Measurements from ENCODE around the gene WBP2. TPM values are rescaled to one million over a fixed set of nuclear protein-coding genes. Genes with fewer than 3 reads are reported as not detected.
A peak's percentile ranks its signal among the peaks of the same experiment; 100 is the strongest.

The WBP2 gene
- total and polyA plus RNA-seq, 2 of the 13 experiments (the other 11 are each of a cell fraction or from before 2014, with no cell fraction given): 29.2 to 29.5 TPM

DNA sequence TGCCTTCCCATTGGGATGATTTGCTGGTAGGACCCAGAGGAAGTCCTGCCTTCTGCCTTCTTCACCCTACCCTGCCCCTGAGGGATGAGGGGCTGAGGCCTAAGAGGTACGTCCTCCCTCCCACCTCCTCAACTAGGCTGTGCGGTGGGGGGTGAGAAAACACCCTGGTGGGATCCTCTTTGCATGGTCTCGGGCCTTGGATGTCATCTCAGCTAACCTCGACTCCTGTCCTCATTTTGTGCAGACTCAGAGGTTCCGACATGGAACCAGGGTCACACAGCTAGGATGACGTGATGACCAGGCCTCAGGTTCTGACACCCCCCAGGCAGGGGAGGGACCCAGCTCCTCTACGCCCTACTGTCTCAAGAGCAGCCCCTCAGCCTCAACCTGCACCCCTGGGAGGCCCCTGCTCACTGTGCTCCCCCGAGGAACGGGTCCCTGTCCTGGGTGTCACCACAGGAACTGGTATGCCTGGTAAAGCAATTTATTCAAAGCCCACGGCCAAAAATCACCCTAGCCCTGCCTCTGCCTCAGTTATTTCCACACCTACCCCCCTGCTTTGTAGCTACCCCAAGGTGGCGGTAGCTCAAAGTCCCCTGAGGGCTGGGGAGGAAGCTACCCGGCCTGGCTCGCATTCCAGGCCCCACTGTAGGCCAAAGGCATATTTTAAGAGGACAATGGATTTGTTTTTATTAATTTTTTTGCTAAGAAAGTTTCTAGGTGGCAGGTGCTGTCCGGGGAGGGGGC is 28.4 kb downstream of the WBP2 start (continued):
- TF ChIP-seq, protein P1, sequence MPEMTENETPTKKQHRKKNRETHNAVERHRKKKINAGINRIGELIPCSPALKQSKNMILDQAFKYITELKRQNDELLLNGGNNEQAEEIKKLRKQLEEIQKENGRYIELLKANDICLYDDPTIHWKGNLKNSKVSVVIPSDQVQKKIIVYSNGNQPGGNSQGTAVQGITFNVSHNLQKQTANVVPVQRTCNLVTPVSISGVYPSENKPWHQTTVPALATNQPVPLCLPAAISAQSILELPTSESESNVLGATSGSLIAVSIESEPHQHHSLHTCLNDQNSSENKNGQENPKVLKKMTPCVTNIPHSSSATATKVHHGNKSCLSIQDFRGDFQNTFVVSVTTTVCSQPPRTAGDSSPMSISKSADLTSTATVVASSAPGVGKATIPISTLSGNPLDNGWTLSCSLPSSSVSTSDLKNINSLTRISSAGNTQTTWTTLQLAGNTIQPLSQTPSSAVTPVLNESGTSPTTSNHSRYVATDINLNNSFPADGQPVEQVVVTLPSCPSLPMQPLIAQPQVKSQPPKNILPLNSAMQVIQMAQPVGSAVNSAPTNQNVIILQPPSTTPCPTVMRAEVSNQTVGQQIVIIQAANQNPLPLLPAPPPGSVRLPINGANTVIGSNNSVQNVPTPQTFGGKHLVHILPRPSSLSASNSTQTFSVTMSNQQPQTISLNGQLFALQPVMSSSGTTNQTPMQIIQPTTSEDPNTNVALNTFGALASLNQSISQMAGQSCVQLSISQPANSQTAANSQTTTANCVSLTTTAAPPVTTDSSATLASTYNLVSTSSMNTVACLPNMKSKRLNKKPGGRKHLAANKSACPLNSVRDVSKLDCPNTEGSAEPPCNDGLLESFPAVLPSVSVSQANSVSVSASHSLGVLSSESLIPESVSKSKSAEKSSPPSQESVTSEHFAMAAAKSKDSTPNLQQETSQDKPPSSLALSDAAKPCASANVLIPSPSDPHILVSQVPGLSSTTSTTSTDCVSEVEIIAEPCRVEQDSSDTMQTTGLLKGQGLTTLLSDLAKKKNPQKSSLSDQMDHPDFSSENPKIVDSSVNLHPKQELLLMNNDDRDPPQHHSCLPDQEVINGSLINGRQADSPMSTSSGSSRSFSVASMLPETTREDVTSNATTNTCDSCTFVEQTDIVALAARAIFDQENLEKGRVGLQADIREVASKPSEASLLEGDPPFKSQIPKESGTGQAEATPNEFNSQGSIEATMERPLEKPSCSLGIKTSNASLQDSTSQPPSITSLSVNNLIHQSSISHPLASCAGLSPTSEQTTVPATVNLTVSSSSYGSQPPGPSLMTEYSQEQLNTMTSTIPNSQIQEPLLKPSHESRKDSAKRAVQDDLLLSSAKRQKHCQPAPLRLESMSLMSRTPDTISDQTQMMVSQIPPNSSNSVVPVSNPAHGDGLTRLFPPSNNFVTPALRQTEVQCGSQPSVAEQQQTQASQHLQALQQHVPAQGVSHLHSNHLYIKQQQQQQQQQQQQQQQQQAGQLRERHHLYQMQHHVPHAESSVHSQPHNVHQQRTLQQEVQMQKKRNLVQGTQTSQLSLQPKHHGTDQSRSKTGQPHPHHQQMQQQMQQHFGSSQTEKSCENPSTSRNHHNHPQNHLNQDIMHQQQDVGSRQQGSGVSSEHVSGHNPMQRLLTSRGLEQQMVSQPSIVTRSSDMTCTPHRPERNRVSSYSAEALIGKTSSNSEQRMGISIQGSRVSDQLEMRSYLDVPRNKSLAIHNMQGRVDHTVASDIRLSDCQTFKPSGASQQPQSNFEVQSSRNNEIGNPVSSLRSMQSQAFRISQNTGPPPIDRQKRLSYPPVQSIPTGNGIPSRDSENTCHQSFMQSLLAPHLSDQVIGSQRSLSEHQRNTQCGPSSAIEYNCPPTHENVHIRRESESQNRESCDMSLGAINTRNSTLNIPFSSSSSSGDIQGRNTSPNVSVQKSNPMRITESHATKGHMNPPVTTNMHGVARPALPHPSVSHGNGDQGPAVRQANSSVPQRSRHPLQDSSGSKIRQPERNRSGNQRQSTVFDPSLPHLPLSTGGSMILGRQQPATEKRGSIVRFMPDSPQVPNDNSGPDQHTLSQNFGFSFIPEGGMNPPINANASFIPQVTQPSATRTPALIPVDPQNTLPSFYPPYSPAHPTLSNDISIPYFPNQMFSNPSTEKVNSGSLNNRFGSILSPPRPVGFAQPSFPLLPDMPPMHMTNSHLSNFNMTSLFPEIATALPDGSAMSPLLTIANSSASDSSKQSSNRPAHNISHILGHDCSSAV (CRISPR knock-in tag; IDR thresholded peaks at IDR 0.05; ENCODE audit: borderline replicate concordance): no peak
- TF ChIP-seq DNMT3B (CRISPR knock-in tag; conservative IDR thresholded peaks at IDR 0.05) (no peak), ZNF446 (CRISPR knock-in tag; IDR thresholded peaks at IDR 0.05) (no peak), AKAP8 (CRISPR knock-in tag; IDR thresholded peaks at IDR 0.05) (peak; percentile 34; the same call in 1 of the 2 replicates), NRL (CRISPR knock-in tag; IDR thresholded peaks at IDR 0.05; ENCODE audit: borderline replicate concordance) (no peak), SYNCRIP (IDR thresholded peaks at IDR 0.05; ENCODE audit: insufficient read depth, low read depth, low read length) (no peak)
- TF ChIP-seq, protein P2, sequence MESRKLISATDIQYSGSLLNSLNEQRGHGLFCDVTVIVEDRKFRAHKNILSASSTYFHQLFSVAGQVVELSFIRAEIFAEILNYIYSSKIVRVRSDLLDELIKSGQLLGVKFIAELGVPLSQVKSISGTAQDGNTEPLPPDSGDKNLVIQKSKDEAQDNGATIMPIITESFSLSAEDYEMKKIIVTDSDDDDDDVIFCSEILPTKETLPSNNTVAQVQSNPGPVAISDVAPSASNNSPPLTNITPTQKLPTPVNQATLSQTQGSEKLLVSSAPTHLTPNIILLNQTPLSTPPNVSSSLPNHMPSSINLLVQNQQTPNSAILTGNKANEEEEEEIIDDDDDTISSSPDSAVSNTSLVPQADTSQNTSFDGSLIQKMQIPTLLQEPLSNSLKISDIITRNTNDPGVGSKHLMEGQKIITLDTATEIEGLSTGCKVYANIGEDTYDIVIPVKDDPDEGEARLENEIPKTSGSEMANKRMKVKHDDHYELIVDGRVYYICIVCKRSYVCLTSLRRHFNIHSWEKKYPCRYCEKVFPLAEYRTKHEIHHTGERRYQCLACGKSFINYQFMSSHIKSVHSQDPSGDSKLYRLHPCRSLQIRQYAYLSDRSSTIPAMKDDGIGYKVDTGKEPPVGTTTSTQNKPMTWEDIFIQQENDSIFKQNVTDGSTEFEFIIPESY (CRISPR knock-in tag; IDR thresholded peaks at IDR 0.05): peak; percentile 96
- TF ChIP-seq, protein P3, sequence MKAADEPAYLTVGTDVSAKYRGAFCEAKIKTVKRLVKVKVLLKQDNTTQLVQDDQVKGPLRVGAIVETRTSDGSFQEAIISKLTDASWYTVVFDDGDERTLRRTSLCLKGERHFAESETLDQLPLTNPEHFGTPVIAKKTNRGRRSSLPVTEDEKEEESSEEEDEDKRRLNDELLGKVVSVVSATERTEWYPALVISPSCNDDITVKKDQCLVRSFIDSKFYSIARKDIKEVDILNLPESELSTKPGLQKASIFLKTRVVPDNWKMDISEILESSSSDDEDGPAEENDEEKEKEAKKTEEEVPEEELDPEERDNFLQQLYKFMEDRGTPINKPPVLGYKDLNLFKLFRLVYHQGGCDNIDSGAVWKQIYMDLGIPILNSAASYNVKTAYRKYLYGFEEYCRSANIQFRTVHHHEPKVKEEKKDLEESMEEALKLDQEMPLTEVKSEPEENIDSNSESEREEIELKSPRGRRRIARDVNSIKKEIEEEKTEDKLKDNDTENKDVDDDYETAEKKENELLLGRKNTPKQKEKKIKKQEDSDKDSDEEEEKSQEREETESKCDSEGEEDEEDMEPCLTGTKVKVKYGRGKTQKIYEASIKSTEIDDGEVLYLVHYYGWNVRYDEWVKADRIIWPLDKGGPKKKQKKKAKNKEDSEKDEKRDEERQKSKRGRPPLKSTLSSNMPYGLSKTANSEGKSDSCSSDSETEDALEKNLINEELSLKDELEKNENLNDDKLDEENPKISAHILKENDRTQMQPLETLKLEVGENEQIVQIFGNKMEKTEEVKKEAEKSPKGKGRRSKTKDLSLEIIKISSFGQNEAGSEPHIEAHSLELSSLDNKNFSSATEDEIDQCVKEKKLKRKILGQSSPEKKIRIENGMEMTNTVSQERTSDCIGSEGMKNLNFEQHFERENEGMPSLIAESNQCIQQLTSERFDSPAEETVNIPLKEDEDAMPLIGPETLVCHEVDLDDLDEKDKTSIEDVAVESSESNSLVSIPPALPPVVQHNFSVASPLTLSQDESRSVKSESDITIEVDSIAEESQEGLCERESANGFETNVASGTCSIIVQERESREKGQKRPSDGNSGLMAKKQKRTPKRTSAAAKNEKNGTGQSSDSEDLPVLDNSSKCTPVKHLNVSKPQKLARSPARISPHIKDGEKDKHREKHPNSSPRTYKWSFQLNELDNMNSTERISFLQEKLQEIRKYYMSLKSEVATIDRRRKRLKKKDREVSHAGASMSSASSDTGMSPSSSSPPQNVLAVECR (CRISPR knock-in tag; IDR thresholded peaks at IDR 0.05; ENCODE audit: borderline replicate concordance): peak; percentile 46; the same call in 1 of the 2 replicates
- TF ChIP-seq, protein P4, sequence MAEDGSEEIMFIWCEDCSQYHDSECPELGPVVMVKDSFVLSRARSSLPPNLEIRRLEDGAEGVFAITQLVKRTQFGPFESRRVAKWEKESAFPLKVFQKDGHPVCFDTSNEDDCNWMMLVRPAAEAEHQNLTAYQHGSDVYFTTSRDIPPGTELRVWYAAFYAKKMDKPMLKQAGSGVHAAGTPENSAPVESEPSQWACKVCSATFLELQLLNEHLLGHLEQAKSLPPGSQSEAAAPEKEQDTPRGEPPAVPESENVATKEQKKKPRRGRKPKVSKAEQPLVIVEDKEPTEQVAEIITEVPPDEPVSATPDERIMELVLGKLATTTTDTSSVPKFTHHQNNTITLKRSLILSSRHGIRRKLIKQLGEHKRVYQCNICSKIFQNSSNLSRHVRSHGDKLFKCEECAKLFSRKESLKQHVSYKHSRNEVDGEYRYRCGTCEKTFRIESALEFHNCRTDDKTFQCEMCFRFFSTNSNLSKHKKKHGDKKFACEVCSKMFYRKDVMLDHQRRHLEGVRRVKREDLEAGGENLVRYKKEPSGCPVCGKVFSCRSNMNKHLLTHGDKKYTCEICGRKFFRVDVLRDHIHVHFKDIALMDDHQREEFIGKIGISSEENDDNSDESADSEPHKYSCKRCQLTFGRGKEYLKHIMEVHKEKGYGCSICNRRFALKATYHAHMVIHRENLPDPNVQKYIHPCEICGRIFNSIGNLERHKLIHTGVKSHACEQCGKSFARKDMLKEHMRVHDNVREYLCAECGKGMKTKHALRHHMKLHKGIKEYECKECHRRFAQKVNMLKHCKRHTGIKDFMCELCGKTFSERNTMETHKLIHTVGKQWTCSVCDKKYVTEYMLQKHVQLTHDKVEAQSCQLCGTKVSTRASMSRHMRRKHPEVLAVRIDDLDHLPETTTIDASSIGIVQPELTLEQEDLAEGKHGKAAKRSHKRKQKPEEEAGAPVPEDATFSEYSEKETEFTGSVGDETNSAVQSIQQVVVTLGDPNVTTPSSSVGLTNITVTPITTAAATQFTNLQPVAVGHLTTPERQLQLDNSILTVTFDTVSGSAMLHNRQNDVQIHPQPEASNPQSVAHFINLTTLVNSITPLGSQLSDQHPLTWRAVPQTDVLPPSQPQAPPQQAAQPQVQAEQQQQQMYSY (CRISPR knock-in tag; IDR thresholded peaks at IDR 0.05): no peak

Measured in HepG2 (cell line).